ENCODE results near the gene HDGFL3. TPM values are rescaled to one million over a fixed set of nuclear protein-coding genes. Genes with fewer than 3 reads are reported as not detected.
A peak's percentile ranks its signal among the peaks of the same experiment; 100 is the strongest.
"Not testable (repeated sequence)": the region's sequence is repeated elsewhere in the genome, so short reads cannot be mapped to it uniquely, and the experiment has no call there.

Gene HDGFL3
- total and polyA plus RNA-seq, 4 donors = 28.0 to 68.4 (median 66.7) TPM

- H3K9me3 ChIP-seq (ENCODE audit: control insufficient read depth, low read length) = peaks cover 6% of the 10 kb centered on the region
- no peak for DNase-seq
- H3K27ac ChIP-seq (ENCODE audit: low read depth in 1 of 2, low read length in 2 of 2) = no peak overlapping the region
- H3K36me3 ChIP-seq (ENCODE audit: control insufficient read depth in 1 of 2, insufficient read depth in 2 of 2, low read length in 1 of 2) = no peaks in the 10 kb centered on the region
- H3K27me3 ChIP-seq (ENCODE audit: control insufficient read depth in 1 of 2, insufficient read depth in 2 of 2, low read length in 1 of 2) = no peaks in the 10 kb centered on the region
- ATAC-seq (ENCODE audit: low FRiP score) = no peak
- H3K4me3 ChIP-seq (ENCODE audit: low read length in 2 of 2) = no peak overlapping the region
- no peaks in the 10 kb centered on the region for H3K4me1 ChIP-seq (ENCODE audit: control insufficient read depth in 1 of 2, insufficient read depth in 2 of 2, low read length in 2 of 2)
- intact Hi-C loops (cut with DNase I) = no loop called here
Measured at GRCh38 chr15:83098079-83098478, 109.5 kb downstream of the HDGFL3 start.

GRCh38 chr15:83094583-83094982 lies 113.0 kb downstream of the HDGFL3 start:
- no peaks in the 10 kb centered on the region for H3K27me3 ChIP-seq (ENCODE audit: control insufficient read depth in 1 of 2, insufficient read depth in 2 of 2, low read length in 1 of 2)
- intact Hi-C loops (cut with DNase I) = no loop called here
- no peak for ATAC-seq (ENCODE audit: low FRiP score)
- DNase-seq = no peak
- no peak overlapping the region for H3K4me3 ChIP-seq (ENCODE audit: low read length in 2 of 2)
- no peaks in the 10 kb centered on the region for H3K36me3 ChIP-seq (ENCODE audit: control insufficient read depth in 1 of 2, insufficient read depth in 2 of 2, low read length in 1 of 2)
- WGBS, 2 donors = 90 to 92% methylated on average over 5 of the region's 5 CpGs
- H3K9me3 ChIP-seq (ENCODE audit: control insufficient read depth, low read length) = peaks cover 6% of the 10 kb centered on the region
- no peaks in the 10 kb centered on the region for H3K4me1 ChIP-seq (ENCODE audit: control insufficient read depth in 1 of 2, insufficient read depth in 2 of 2, low read length in 2 of 2)
- H3K27ac ChIP-seq (ENCODE audit: low read depth in 1 of 2, low read length in 2 of 2) = no peak overlapping the region

DNA sequence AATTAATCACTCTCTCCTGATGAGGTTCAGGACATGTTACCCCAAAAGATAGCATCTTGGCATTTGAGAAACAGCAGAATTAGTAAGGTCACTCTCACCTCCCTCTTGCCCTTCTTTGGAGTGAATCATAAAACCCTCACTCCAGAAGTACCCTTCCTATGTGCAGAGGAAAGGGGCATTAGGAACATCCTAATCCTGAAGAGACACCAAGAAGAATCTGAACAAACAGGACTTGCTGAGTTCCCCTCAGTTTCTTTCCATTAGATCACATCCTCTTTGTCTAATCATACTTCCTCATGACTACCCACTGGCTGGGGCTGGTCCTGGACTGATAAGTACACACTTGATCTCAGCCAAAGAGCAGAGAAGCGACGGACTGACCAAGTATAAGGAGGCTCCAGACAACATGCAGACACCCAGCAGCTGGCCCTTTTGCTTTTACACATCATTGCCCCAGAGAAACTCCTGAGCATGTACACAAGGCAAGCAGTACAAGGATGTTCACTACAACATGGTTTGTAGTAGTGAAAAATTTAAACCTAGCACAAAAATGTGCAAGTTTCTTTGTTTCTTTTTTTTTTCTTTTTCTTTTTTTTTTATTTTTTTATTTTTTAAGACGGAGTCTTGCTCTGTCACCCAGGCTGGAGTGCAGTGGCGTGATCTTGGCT lies 115.2 kb downstream of the HDGFL3 start:
- Histone ChIP-seq H3K36me3 (ENCODE audit: control insufficient read depth in 1 of 2, insufficient read depth in 2 of 2, low read length in 1 of 2) (no peaks in the 10 kb centered on the region), H3K4me1 (ENCODE audit: control insufficient read depth in 1 of 2, insufficient read depth in 2 of 2, low read length in 2 of 2) (no peaks in the 10 kb centered on the region), H3K27ac (ENCODE audit: low read depth in 1 of 2, low read length in 2 of 2) (no peak overlapping the region), H3K27me3 (ENCODE audit: control insufficient read depth in 1 of 2, insufficient read depth in 2 of 2, low read length in 1 of 2) (no peaks in the 10 kb centered on the region), H3K4me3 (ENCODE audit: low read length in 2 of 2) (no peak overlapping the region), H3K9me3 (ENCODE audit: control insufficient read depth, low read length) (peaks cover 3% of the 10 kb centered on the region)
- 70 to 75% methylated on average over 4 of the region's 4 CpGs for WGBS, 2 donors
- intact Hi-C loops (cut with DNase I) = no loop called here
- ATAC-seq (ENCODE audit: low FRiP score) (peak; percentile 65), DNase-seq (peak in 1 of 2 donors; percentile 70)

DNA sequence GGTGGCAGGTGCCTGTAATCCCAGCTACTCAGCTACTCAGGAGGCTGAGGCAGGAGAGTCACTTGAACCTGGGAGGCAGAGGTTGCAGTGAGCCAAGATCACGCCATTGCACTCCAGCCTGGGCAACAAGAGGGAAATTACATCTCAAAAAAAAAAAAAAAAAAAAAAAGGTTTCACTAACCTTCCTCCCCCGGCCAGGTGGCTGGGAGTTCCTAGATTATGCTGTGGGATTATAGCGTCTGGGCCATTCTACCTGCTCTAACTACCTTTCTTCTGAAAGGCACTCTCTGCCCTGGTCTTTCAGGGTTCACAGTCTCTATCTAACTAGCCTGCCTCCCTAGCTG lies 115.7 kb downstream of the HDGFL3 start:
- peak; percentile 29 for ATAC-seq (ENCODE audit: low FRiP score)
- H3K4me1 ChIP-seq (ENCODE audit: control insufficient read depth in 1 of 2, insufficient read depth in 2 of 2, low read length in 2 of 2); intact Hi-C loops (cut with DNase I): not testable (repeated sequence)

DNA sequence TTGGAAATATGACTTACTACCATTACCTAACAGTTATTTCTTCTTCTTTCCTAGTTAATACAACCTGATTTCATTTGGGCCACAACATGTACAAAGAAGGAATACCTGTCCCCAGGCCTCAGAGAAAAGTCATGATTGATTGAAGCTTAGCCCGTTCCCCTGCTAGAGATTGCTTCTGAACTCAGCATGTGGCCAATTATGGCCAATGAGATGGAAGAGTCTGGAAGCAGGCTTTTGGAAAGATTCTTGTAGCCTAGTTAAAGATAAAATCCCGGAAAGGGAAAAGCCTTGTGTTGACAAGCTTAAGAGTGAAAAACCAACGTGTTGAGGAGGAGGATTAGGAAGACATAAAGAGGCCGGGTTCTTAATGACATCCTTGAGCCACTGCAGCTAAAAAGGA lies 117.2 kb downstream of the HDGFL3 start:
- Histone ChIP-seq H3K27ac (ENCODE audit: low read depth in 1 of 2, low read length in 2 of 2) (no peak overlapping the region), H3K27me3 (ENCODE audit: control insufficient read depth in 1 of 2, insufficient read depth in 2 of 2, low read length in 1 of 2) (no peaks in the 10 kb centered on the region), H3K9me3 (ENCODE audit: control insufficient read depth, low read length) (no peaks in the 10 kb centered on the region), H3K36me3 (ENCODE audit: control insufficient read depth in 1 of 2, insufficient read depth in 2 of 2, low read length in 1 of 2) (no peaks in the 10 kb centered on the region), H3K4me1 (ENCODE audit: control insufficient read depth in 1 of 2, insufficient read depth in 2 of 2, low read length in 2 of 2) (no peaks in the 10 kb centered on the region), H3K4me3 (ENCODE audit: low read length in 2 of 2) (no peak overlapping the region)
- DNase-seq = no peak
- 55 to 57% methylated on average over 4 of the region's 4 CpGs for WGBS, 2 donors
- ATAC-seq (ENCODE audit: low FRiP score) = no peak
- intact Hi-C loops (cut with DNase I) = no loop called here

More for the DNA sequence above, 115.7 kb downstream of the HDGFL3 start:
- H3K27me3 ChIP-seq (ENCODE audit: control insufficient read depth in 1 of 2, insufficient read depth in 2 of 2, low read length in 1 of 2); H3K36me3 ChIP-seq (ENCODE audit: control insufficient read depth in 1 of 2, insufficient read depth in 2 of 2, low read length in 1 of 2); DNase-seq; H3K27ac ChIP-seq (ENCODE audit: low read depth in 1 of 2, low read length in 2 of 2); H3K4me3 ChIP-seq (ENCODE audit: low read length in 2 of 2); H3K9me3 ChIP-seq (ENCODE audit: control insufficient read depth, low read length): not testable (repeated sequence)
- 95 to 100% methylated on average over 3 of the region's 3 CpGs for WGBS, 2 donors

DNA sequence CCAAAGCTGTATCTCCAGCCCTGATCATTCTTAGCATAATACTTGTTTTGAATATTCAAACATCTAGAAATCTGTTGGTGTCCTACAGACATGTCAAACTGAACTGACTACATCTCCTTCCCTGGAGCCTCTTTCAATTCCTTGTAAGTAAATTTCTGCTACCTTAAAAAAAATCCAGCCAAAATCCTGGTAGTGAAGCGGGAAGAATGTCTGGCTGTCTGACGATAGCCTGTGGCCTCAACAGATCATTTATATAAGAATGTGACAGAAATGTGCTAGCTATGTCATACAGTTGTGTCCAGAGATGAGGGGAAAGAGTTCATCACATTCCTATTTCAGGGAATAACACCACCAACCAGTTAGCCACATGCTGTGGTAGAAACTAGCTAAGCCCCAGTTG lies 118.7 kb downstream of the HDGFL3 start:
- intact Hi-C loops (cut with DNase I) = no loop called here
- H3K4me1 ChIP-seq (ENCODE audit: control insufficient read depth in 1 of 2, insufficient read depth in 2 of 2, low read length in 2 of 2) = no peaks in the 10 kb centered on the region
- no peaks in the 10 kb centered on the region for H3K9me3 ChIP-seq (ENCODE audit: control insufficient read depth, low read length)
- H3K4me3 ChIP-seq (ENCODE audit: low read length in 2 of 2) = no peak overlapping the region
- H3K36me3 ChIP-seq (ENCODE audit: control insufficient read depth in 1 of 2, insufficient read depth in 2 of 2, low read length in 1 of 2) = no peaks in the 10 kb centered on the region
- no peak for ATAC-seq (ENCODE audit: low FRiP score)
- DNase-seq = no peak
- H3K27ac ChIP-seq (ENCODE audit: low read depth in 1 of 2, low read length in 2 of 2) = no peak overlapping the region
- no peaks in the 10 kb centered on the region for H3K27me3 ChIP-seq (ENCODE audit: control insufficient read depth in 1 of 2, insufficient read depth in 2 of 2, low read length in 1 of 2)
- 57 to 71% methylated on average over 2 of the region's 2 CpGs for WGBS, 2 donors

GRCh38 chr15:83087576-83087975 lies 120.0 kb downstream of the HDGFL3 start:
- intact Hi-C loops (cut with DNase I) = no loop called here
- WGBS, 2 donors = 31 to 46% methylated on average over 2 of the region's 2 CpGs
- H3K27me3 ChIP-seq (ENCODE audit: control insufficient read depth in 1 of 2, insufficient read depth in 2 of 2, low read length in 1 of 2) = no peaks in the 10 kb centered on the region
- H3K9me3 ChIP-seq (ENCODE audit: control insufficient read depth, low read length) = no peaks in the 10 kb centered on the region
- no peaks in the 10 kb centered on the region for H3K4me1 ChIP-seq (ENCODE audit: control insufficient read depth in 1 of 2, insufficient read depth in 2 of 2, low read length in 2 of 2)
- H3K27ac ChIP-seq (ENCODE audit: low read depth in 1 of 2, low read length in 2 of 2) = no peak overlapping the region
- H3K36me3 ChIP-seq (ENCODE audit: control insufficient read depth in 1 of 2, insufficient read depth in 2 of 2, low read length in 1 of 2) = no peaks in the 10 kb centered on the region
- H3K4me3 ChIP-seq (ENCODE audit: low read length in 2 of 2) = no peak overlapping the region
- ATAC-seq (ENCODE audit: low FRiP score) (no peak), DNase-seq (no peak)

DNA sequence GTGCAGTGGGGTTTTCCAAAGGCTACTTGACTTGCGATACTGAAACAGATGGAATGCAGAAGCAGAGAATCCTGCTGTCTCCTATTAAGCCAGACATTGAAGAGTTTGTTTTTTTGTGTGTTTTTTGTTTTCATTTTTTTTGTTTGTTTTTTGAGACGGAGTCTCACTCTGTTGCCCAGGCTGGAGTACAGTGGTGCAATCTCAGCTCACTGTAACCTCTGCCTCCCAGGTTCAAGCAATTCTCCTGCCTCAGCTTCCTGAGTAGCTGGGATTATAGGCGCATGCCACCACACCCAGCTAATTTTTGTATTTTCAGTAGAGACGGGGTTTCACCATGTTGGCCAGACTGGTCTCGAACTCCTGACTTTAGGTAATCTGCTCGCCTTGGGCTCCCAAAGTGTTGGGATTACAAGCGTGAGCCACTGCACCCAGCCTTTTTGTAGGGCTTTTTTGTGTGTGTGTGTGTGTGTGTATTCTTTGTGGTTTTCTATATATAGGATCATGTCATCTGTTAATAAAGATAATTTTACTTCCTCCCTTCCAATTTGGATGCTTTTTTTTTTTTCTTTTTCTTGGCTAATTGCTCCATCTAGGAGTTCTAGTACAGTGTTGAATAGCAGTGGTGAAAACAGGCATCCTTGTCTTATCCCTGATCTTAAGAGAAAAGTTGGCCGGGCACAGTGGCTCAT lies 121.6 kb downstream of the HDGFL3 start:
- DNase-seq; intact Hi-C loops (cut with DNase I); H3K27ac ChIP-seq (ENCODE audit: low read depth in 1 of 2, low read length in 2 of 2); ATAC-seq (ENCODE audit: low FRiP score); H3K4me1 ChIP-seq (ENCODE audit: control insufficient read depth in 1 of 2, insufficient read depth in 2 of 2, low read length in 2 of 2); H3K36me3 ChIP-seq (ENCODE audit: control insufficient read depth in 1 of 2, insufficient read depth in 2 of 2, low read length in 1 of 2); H3K9me3 ChIP-seq (ENCODE audit: control insufficient read depth, low read length); H3K4me3 ChIP-seq (ENCODE audit: low read length in 2 of 2); H3K27me3 ChIP-seq (ENCODE audit: control insufficient read depth in 1 of 2, insufficient read depth in 2 of 2, low read length in 1 of 2): not testable (repeated sequence)
- 94 to 95% methylated on average over 8 of the region's 8 CpGs for WGBS, 2 donors

DNA sequence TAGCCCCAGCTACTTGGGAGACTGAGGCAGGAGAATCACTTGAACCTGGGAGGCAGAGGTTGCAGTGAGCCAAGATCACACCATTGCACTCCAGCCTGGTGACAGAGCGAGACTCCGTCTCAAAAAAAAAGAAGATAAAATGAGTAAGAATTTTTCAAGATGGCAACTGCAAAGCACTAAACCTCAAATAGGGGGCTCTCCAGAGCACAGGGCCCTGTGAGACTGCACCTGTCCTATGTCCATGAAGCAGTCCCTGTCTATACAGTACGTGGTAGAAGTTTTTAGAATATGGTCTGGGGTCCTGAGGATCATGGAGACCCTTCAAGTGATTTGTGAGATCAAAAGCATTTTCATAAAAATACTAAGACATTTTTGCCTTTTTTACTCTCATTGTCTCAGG lies 122.2 kb downstream of the HDGFL3 start:
- intact Hi-C loops (cut with DNase I); H3K9me3 ChIP-seq (ENCODE audit: control insufficient read depth, low read length); H3K4me1 ChIP-seq (ENCODE audit: control insufficient read depth in 1 of 2, insufficient read depth in 2 of 2, low read length in 2 of 2); ATAC-seq (ENCODE audit: low FRiP score); H3K27me3 ChIP-seq (ENCODE audit: control insufficient read depth in 1 of 2, insufficient read depth in 2 of 2, low read length in 1 of 2); H3K36me3 ChIP-seq (ENCODE audit: control insufficient read depth in 1 of 2, insufficient read depth in 2 of 2, low read length in 1 of 2); H3K4me3 ChIP-seq (ENCODE audit: low read length in 2 of 2); H3K27ac ChIP-seq (ENCODE audit: low read depth in 1 of 2, low read length in 2 of 2); DNase-seq: not testable (repeated sequence)
- WGBS, 2 donors = 79 to 87% methylated on average over 3 of the region's 3 CpGs
